Activated CD4-positive, alpha-beta T cell treated with anti-CD3 and anti-CD28 coated beads for 36 hours (primary cell): ENCODE measurements around the gene CDKN1B. TPM values are rescaled to one million over a fixed set of nuclear protein-coding genes. Genes with fewer than 3 reads are reported as not detected.
A peak's percentile ranks its signal among the peaks of the same experiment; 100 is the strongest.

Source experiments
- ATAC-seq: fragments of 200-7000 bp; cut with Tn5 transposase; one replicate; pipeline ENCODE4 v1.10.0; 2021; ENCODE audit warnings: mild to moderate bottlenecking, moderate library complexity
- CTCF ChIA-PET: fragments of 350-600 bp; sonication (Branson Sonifier 250); formaldehyde crosslinking; loops from one replicate; lab custom pipeline; 2021; ENCODE audit warnings: antibody characterized with exemption; lab: Charles Lee
- POLR2A ChIA-PET: fragments of 350-600 bp; sonication (Branson Sonifier 250); formaldehyde crosslinking; loops from one replicate; lab custom pipeline; 2021; ENCODE audit warnings: antibody characterized with exemption, inconsistent platforms; lab: Charles Lee
- DNase-seq: peaks from one replicate; pipeline ENCODE4 v3.0.0-alpha.2; 2020
- H3K27ac Mint-ChIP-seq: one replicate; pipeline ENCODE4 v1.8.0; 2021; ENCODE audit warnings: mixed read lengths
- H3K27me3 Mint-ChIP-seq: one replicate; pipeline ENCODE4 v1.8.0; 2021; ENCODE audit warnings: mixed read lengths
- H3K36me3 Mint-ChIP-seq: one replicate; pipeline ENCODE4 v1.8.0; 2021; ENCODE audit warnings: low read depth, mixed read lengths
- H3K4me1 Mint-ChIP-seq: one replicate; pipeline ENCODE4 v1.8.0; 2021; ENCODE audit warnings: mixed read lengths
- H3K4me3 Mint-ChIP-seq: one replicate; pipeline ENCODE4 v1.8.0; 2021; ENCODE audit warnings: mild to moderate bottlenecking, moderate library complexity, mixed read lengths
- H3K9me3 Mint-ChIP-seq: one replicate; pipeline ENCODE4 v1.8.0; 2021; ENCODE audit warnings: low read depth, mixed read lengths
- intact Hi-C, 2 experiments: fragments of 100-400 bp; cut with DNase I in 1 of 2; cut with micrococcal nuclease in 1 of 2; formaldehyde crosslinking; loops; one replicate each; pipeline versions ENCODE4 v1.14.2 to v1.15.1; 2022 to 2024; cut with DNase I, micrococcal nuclease
- total RNA-seq, 2 experiments: library from RNA; stranded (reverse); gene quantifications; one replicate each; pipeline ENCODE4 v1.2.3, GENCODE V29; 2021

Gene CDKN1B
- total RNA-seq, 2 experiments from 2014 or later = 34.2 to 37.0 TPM

DNA sequence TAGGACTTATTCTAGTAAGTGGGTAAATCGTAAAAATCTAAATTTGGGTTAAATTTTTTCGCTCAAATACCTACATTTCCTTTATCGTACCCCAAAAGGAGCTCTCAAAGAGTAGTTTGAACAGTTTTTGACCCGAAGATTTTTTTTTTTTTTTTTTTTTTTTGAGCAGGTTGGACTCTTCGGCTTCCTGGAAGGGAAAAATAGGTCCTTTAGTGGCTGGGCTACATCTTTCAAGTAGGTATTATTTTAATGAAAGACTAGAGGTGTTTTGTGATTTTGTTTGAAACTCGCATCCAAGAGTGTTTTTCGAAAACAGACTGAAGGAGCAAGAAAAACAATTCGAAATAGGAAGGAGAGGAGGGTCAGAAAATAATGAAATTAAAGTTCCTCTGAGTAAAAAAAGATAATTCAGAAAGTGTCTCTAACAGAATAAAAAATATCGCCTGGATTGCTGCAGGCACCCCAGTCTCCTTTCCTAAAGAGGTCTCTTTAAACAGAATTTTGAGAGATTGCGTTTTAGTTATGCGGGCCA, 6.0 kb downstream of the CDKN1B start:
- ChIA-PET POLR2A (interaction anchor here (3.1 kb wide), 1 partner anchor 26 kb away, joined by 26 read pairs; the partner anchor contains the start of gene GPR19), CTCF (interaction anchor here (0.6 to 6.1 kb wide), 7 partner anchors 7 to 367 kb away, joined by 3 to 53 read pairs (median 3); partner anchors contain the start of genes BORCS5 and CDKN1B)
- H3K9me3 Mint-ChIP-seq = no peaks in the 10 kb centered on the region
- H3K4me3 Mint-ChIP-seq = peak overlapping the region; percentile 93
- DNase-seq (no peak), ATAC-seq (no peak)
- no peaks in the 10 kb centered on the region for H3K27me3 Mint-ChIP-seq
- H3K36me3 Mint-ChIP-seq = peaks cover 65% of the 10 kb centered on the region
- H3K4me1 Mint-ChIP-seq = peaks cover 38% of the 10 kb centered on the region
- peak overlapping the region; percentile 94 for H3K27ac Mint-ChIP-seq
- intact Hi-C loops = loop anchor here in 1 of 2 experiments (5.0 kb wide), 2 partner anchors 1071 to 1664 kb away; no protein-coding TSS in a partner anchor

DNA sequence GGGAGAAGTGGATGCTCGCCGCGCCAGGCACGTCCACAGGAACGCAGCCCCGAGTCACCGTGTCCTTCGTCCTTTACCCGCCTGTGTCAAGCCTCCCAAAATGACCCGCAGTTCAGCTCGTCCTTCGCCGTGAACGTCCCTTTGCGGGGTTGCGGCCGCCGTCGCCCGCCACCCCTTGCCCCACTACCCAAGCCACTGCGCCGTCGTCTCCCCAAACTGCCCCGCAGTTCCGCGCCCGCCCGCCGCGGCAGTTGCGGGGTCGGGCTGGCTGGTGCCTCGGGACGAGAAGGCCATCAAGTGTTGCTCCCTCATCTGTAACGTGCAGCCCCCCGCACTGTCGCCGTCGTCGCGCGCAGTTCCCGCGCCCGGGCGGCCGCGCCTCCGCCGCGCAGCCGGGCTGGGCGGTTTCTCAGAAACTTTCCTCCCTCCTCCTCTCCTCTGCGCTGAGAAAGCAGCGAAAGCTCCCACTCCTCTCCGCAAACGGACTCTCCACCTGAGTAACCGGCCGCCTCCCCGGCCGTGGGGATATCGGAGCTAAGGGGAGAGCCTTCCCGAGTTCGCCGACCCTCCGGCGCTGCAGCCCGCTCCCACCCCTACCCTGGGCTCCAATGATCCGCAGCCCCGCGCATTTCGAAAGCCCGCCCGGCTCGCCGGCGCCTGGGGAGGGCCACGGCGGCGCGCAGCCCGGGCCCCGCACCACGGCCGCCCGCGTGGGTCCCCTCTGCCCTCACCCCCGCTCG, 6.7 kb downstream of the CDKN1B start:
- Mint-ChIP-seq H3K27me3 (no peaks in the 10 kb centered on the region), H3K4me1 (peaks cover 44% of the 10 kb centered on the region), H3K4me3 (peak overlapping the region; percentile 93), H3K9me3 (no peaks in the 10 kb centered on the region), H3K27ac (peak overlapping the region; percentile 94), H3K36me3 (peaks cover 65% of the 10 kb centered on the region)
- no peak for ATAC-seq
- intact Hi-C loops = loop anchor here (2.0 to 5.0 kb wide), 5 partner anchors 111 to 1663 kb away; partner anchors contain the start of genes DUSP16 (in 1 of the 2) and HEBP1 (in 1 of the 2)
- ChIA-PET CTCF (interaction anchor here (0.6 to 6.1 kb wide), 3 partner anchors 8 to 367 kb away, joined by 3 to 53 read pairs (median 12); partner anchors contain the start of genes BORCS5 and CDKN1B), POLR2A (interaction anchor here (0.6 to 3.1 kb wide), 4 partner anchors 13 to 349 kb away, joined by 4 to 26 read pairs (median 5); partner anchors contain the start of gene GPR19)
- peak; percentile 56 for DNase-seq

DNA sequence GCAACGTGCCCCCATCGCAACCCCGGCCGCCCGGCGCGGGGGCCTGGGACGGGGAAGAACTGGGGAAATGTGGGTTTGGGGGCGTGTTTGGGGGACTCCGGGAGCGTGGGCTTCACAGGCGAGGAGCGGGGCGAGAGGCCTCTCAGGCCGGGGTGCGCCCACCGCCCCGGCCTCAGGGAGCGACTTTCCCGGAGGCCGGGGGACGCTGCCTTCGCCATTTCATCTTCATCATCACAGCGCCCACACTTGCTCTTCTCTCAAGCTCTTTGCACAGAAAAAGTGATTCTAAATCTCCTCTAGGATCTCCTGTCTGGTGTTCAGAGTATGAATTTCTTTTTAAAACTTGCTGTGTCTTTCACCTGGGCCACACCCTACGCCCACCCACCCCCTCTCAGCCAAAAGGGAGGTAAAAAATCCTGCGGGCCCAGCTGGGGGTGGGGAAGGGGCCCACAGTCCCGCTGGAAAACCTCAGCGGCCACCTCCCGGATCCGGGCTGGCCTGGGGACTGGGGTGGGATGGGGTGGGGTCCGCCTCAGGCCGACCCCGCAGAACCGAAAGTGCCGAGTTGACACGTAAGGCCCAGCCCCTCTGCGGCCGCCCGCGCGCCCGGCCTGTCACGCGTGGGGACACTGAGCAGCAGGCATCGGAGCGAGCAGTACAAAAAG, 7.4 kb downstream of the CDKN1B start:
- Mint-ChIP-seq H3K36me3 (peaks cover 62% of the 10 kb centered on the region), H3K4me1 (peaks cover 45% of the 10 kb centered on the region), H3K4me3 (peak overlapping the region; percentile 93), H3K9me3 (no peaks in the 10 kb centered on the region), H3K27ac (peak overlapping the region; percentile 98), H3K27me3 (no peaks in the 10 kb centered on the region)
- intact Hi-C loops = loop anchor here (1.0 to 5.0 kb wide), 14 partner anchors 7 to 1663 kb away; partner anchors contain the start of genes CDKN1B (in 2 of the 2), GPR19 (in 2 of the 2), ATF7IP (in 1 of the 2) and BORCS5 (in 1 of the 2)
- no peak for DNase-seq
- ChIA-PET CTCF (interaction anchor here (1.0 to 2.7 kb wide), 2 partner anchors 8 to 27 kb away, joined by 3 to 12 read pairs; partner anchors contain the start of gene CDKN1B), POLR2A (interaction anchor here (0.6 to 3.2 kb wide), 11 partner anchors 9 to 368 kb away, joined by 3 to 38 read pairs (median 5); partner anchors contain the start of genes BORCS5, CDKN1B and GPR19)
- no peak for ATAC-seq

DNA sequence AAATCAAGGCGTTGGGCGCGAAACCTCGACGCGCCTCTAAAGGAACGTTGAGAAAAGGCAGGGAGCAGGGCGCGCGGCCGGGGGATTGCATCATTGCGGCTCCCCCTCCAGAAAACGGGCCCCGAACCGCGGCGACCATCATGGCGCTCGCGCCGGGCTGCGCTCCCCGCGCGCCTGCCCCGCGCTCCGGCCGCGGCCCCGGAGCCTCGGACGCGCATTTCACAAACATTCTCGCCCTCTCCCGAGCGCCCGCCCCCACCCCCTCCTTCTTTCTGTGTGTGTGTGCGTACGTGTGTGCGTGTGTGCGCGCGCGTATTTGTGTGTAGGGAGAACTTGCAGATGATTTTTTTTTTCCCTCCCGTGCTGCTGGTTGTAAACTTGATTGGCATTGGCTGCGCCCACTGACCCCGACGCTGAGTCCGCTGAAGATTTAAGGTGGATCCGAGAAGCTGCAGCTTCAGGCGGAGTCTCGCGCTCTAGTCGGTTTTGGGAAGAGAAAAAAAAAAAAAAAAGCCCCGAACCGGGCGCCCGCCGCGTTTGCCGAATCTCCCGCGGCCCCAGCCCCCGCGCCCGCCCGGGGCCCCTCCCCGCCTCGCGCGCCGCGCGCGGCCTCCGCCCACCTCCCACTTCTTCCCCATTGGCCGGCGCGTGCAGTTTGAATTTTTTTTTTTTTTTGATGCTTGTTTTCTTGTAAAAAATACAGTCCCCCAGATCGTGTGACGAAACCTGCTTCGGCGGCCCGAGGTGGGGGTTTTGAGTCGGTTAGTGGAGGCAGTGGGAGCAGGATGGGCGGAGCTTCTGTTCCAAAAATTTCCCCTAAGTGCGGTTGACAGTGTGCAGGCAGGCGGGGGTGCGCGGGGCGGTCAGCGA, 8.2 kb downstream of the CDKN1B start:
- peak; percentile 71 for ATAC-seq
- Mint-ChIP-seq H3K4me1 (peaks cover 45% of the 10 kb centered on the region), H3K27me3 (no peaks in the 10 kb centered on the region), H3K9me3 (no peaks in the 10 kb centered on the region), H3K36me3 (peaks cover 62% of the 10 kb centered on the region), H3K4me3 (peak overlapping the region; percentile 93), H3K27ac (peak overlapping the region; percentile 98)
- intact Hi-C loops = loop anchor here (1.0 to 5.0 kb wide), 12 partner anchors 8 to 1640 kb away; partner anchors contain the start of genes CDKN1B (in 2 of the 2), GPR19 (in 2 of the 2), ATF7IP (in 1 of the 2) and BORCS5 (in 1 of the 2)
- ChIA-PET CTCF (interaction anchor here (0.6 to 3.7 kb wide), 4 partner anchors 9 to 639 kb away, joined by 3 to 41 read pairs (median 8); partner anchors contain the start of gene CDKN1B), POLR2A (interaction anchor here (0.6 to 3.2 kb wide), 15 partner anchors 9 to 1736 kb away, joined by 3 to 38 read pairs (median 4); partner anchors contain the start of genes BORCS5, CDKN1B and GPR19)
- peak; percentile 96 for DNase-seq

DNA sequence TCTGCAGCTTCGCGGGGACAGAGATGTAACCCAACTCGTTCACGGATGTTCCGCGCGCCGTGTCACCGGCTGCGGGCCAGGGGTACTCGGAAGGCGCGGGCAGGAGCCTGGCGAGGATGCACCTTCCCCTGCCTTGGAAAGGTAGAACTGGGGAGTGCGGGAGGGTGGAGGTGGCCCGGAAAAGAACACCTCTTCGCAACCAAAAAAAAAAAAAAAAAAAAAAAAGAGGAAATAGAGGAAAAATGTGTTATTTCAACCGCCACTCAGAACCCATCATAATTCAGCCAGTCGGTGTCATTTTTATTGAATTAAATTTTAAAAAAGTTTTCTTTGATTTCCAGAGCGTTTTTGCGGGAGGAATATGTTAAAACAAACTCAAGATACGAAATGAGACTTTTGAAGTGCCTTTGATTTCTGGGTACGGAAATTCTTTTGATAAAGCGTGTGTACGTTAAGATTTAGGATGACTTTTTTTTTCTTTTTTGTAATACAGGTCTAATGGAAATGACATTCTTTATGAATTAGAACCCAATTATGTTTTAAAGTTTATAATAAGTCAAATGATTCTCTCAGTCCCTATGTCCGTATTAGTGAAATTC, 8.9 kb downstream of the CDKN1B start:
- ChIA-PET CTCF (interaction anchor here (1.0 to 3.7 kb wide), 5 partner anchors 10 to 29 kb away, joined by 3 to 41 read pairs (median 8); partner anchors contain the start of gene CDKN1B), POLR2A (interaction anchor here (0.6 to 3.2 kb wide), 15 partner anchors 9 to 1737 kb away, joined by 3 to 38 read pairs (median 4); partner anchors contain the start of genes BORCS5, CDKN1B and GPR19)
- peaks cover 55% of the 10 kb centered on the region for H3K36me3 Mint-ChIP-seq

DNA sequence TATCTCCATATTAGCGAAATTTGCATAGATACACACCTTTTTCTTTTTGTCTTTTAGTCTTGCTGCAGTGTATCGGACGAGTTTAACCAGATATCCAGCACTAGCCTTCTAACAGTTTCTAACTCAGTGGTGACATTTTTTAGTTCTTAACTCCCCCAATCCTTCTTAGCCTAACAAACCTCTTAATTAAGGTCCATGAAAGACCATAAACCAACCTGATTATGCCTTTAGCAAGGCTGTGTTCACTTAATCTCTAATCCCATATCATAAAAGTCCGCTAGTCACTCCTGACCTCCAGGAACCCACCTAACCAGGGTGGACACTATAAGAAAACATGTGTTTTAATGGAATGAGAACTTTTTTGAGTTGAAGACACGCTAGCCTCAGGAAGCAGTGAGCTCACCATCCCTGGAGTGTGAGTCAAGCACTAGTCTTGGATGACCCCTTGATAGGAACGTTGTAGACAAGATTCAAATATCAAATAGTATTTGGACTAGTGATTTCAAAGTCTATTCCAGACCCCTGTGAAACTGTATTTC, 9.5 kb downstream of the CDKN1B start:
- intact Hi-C loops = loop anchor here (1.0 to 5.0 kb wide), 4 partner anchors 10 to 471 kb away; partner anchors contain the start of gene EMP1 (in 1 of the 2)
- DNase-seq (no peak), ATAC-seq (no peak)
- H3K4me1 Mint-ChIP-seq = peaks cover 34% of the 10 kb centered on the region
- peak overlapping the region; percentile 93 for H3K4me3 Mint-ChIP-seq
- peak overlapping the region; percentile 96 for H3K27ac Mint-ChIP-seq
- no peaks in the 10 kb centered on the region for H3K27me3 Mint-ChIP-seq
- no peaks in the 10 kb centered on the region for H3K9me3 Mint-ChIP-seq
- H3K36me3 Mint-ChIP-seq = peaks cover 49% of the 10 kb centered on the region
- ChIA-PET POLR2A (interaction anchor here (0.8 to 3.2 kb wide), 4 partner anchors 8 to 30 kb away, joined by 4 to 38 read pairs (median 21); partner anchors contain the start of gene CDKN1B), CTCF (interaction anchor here (1.5 to 3.7 kb wide), 3 partner anchors 10 to 29 kb away, joined by 4 to 41 read pairs (median 8); no protein-coding TSS in a partner anchor)

More for the DNA sequence above, 8.9 kb downstream of the CDKN1B start:
- ATAC-seq = no peak
- Mint-ChIP-seq H3K4me3 (peak overlapping the region; percentile 93), H3K27ac (peak overlapping the region; percentile 96), H3K9me3 (no peaks in the 10 kb centered on the region), H3K27me3 (no peaks in the 10 kb centered on the region), H3K4me1 (peaks cover 38% of the 10 kb centered on the region)
- DNase-seq = no peak
- intact Hi-C loops = loop anchor here (1.0 to 5.0 kb wide), 14 partner anchors 9 to 1639 kb away; partner anchors contain the start of genes CDKN1B (in 2 of the 2), GPR19 (in 2 of the 2), ATF7IP (in 1 of the 2) and BORCS5 (in 1 of the 2)

DNA sequence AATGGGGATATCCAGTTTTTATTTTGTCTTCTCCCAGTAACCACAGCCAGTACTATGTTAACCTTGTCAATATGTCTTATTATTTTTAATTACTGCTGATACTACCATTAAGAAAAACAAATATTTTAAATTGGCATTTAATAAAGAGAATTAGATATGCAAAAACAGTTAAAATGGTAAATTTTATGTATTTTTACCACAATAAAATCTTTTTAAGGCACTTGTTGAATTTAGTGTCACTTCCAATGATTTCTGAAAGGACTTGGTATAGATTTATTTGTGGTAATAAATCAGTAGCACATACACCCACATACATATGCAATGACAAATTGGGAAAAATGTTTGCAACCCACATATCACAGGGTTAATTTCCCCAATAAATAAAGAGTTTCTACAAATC, 14.0 kb downstream of the CDKN1B start:
- Mint-ChIP-seq H3K4me1 (peaks cover 51% of the 10 kb centered on the region), H3K27ac (no peak overlapping the region)
- POLR2A ChIA-PET = no interaction called here

DNA sequence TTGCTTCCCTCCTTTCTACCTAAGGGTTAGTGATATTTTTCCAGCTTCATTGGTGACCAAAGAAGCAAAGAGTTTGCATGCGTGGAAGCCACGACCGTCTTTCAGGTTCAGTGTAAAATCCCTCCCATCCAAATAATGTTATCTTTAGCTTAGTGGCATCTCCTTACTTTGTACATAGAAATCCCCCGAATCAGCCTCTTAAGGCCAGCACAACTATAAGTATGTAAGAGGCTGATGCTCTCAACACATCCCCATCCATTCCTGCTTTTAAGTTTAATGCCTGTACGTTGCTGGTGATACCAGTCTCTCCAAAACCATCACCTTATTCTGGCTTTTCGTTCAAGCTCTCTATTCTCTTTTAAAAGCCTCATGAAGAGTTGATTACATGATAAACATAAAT, 14.6 kb downstream of the CDKN1B start:
- no peak overlapping the region for H3K4me3 Mint-ChIP-seq
- H3K9me3 Mint-ChIP-seq = no peaks in the 10 kb centered on the region
- POLR2A ChIA-PET = no interaction called here
- DNase-seq (no peak), ATAC-seq (no peak)
- no peak overlapping the region for H3K27ac Mint-ChIP-seq
- intact Hi-C loops = no loop called here
- CTCF ChIA-PET = interaction anchor here (0.6 to 0.9 kb wide), 6 partner anchors 9 to 248 kb away, joined by 3 to 4 read pairs (median 3); no protein-coding TSS in a partner anchor
- peaks cover 53% of the 10 kb centered on the region for H3K4me1 Mint-ChIP-seq
- H3K27me3 Mint-ChIP-seq = no peaks in the 10 kb centered on the region
- H3K36me3 Mint-ChIP-seq = peaks cover 26% of the 10 kb centered on the region

More for the DNA sequence above, 14.0 kb downstream of the CDKN1B start:
- no peak for ATAC-seq
- no peak for DNase-seq
- intact Hi-C loops = no loop called here
- Mint-ChIP-seq H3K9me3 (no peaks in the 10 kb centered on the region), H3K36me3 (peaks cover 31% of the 10 kb centered on the region), H3K27me3 (no peaks in the 10 kb centered on the region), H3K4me3 (no peak overlapping the region)
- CTCF ChIA-PET = interaction anchor here (0.6 to 0.7 kb wide), 3 partner anchors 8 to 222 kb away, joined by 3 read pairs; no protein-coding TSS in a partner anchor

DNA sequence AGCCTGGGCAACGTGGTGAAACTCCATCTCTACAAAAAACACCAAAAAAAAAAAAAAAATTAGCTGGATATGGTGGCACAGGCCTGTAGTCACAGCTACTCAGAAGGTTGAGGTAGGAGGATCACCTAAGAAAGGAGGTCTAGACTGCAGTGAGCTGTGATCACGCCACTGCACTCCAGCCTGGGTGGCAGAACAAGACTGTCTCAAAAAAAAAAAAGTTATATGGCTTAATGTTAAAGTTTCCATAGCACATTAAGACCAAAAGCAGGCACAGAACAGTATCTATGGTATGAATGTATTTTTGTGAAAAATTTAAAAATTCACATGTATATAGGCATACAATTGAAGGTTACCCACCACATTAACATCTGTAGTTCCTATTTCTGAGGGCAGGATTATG, 15.9 kb downstream of the CDKN1B start:
- H3K9me3 Mint-ChIP-seq = no peaks in the 10 kb centered on the region
- no peak for ATAC-seq
- H3K27ac Mint-ChIP-seq = peak overlapping the region; percentile 51
- peaks cover 20% of the 10 kb centered on the region for H3K36me3 Mint-ChIP-seq
- POLR2A ChIA-PET = interaction anchor here (0.5 kb wide), 1 partner anchor 254 kb away, joined by 3 read pairs; no protein-coding TSS in a partner anchor
- no peak overlapping the region for H3K4me3 Mint-ChIP-seq
- CTCF ChIA-PET = interaction anchor here (1.2 kb wide), 1 partner anchor 9 kb away, joined by 3 read pairs; no protein-coding TSS in a partner anchor
- intact Hi-C loops = no loop called here
- peaks cover 55% of the 10 kb centered on the region for H3K4me1 Mint-ChIP-seq
- no peak for DNase-seq
- H3K27me3 Mint-ChIP-seq = no peaks in the 10 kb centered on the region
